ENCODE measurements around the gene OR51B6.
"Not testable (repeated sequence)": the region's sequence is repeated elsewhere in the genome, so short reads cannot be mapped to it uniquely, and the experiment has no call there.

OR51B6 gene, protein sequence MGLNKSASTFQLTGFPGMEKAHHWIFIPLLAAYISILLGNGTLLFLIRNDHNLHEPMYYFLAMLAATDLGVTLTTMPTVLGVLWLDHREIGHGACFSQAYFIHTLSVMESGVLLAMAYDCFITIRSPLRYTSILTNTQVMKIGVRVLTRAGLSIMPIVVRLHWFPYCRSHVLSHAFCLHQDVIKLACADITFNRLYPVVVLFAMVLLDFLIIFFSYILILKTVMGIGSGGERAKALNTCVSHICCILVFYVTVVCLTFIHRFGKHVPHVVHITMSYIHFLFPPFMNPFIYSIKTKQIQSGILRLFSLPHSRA

DNA sequence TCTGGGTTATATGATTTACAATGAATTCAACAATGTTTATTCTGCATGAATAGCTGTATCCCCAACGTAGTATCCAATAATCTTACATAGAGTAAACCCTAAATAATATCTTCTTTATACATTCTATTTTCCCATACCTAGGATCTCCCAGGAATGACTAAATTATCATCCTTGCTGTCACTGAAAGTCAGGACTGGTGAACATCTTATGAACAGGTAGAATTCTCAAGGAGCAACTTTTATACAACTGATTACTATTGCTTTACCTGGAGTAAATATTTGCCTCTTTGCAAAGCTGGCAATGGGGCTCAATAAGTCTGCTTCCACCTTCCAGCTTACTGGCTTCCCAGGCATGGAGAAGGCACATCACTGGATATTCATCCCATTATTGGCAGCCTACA is at the start of gene OR51B6:
Gene OR51B6 (plus strand): TSS at position 301 of the 400 bp plus-strand sequence. CDS start 0 bp downstream, at position 301.
- DNase-seq (ENCODE audit: low spot score): no peak

DNA sequence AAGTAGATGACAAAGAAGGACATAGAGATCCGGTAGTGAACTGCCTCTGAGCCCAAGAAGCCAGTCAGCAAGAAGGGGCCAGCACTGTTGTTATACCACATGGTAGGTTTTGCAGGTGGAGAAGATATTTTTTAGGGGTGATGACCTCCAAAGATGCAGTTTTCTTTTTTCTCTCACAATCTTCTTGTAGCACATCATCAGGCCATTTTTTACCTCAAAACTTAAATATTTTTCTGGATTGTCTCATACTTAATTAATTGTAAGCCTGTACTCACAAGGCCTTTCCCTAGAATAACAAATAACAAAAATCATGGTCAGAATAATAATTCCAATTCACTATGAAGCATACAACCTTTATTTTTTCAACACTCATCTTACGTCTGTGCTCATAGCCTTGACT is 49.5 kb upstream of the OR51B6 start, which contains the start of gene OR51B4:
Gene OR51B4 (minus strand): TSS at position 101 of the 400 bp plus-strand sequence. CDS start 0 bp downstream, at position 101.
- DNase-seq (ENCODE audit: low spot score): no peak

DNA sequence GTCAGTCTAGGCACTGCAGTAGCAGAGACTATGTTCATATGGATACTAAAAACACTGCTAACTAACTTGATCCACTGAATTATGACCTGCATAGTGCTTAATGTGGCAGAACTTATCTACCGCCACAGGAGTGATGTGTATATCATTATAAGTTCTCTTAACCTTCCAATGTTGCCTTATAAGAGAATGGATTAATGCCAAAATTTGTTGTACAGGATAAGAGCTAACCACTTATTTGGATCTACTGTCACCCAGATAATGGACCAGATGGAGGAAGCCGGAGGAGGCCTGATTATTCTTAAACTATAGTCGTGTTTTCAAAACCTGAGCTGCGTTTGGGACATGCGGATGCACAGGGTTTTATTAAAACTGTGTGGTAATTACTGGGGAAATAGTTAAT is 47.7 kb upstream of the OR51B6 start:
- no peak for DNase-seq (ENCODE audit: low spot score)

DNA sequence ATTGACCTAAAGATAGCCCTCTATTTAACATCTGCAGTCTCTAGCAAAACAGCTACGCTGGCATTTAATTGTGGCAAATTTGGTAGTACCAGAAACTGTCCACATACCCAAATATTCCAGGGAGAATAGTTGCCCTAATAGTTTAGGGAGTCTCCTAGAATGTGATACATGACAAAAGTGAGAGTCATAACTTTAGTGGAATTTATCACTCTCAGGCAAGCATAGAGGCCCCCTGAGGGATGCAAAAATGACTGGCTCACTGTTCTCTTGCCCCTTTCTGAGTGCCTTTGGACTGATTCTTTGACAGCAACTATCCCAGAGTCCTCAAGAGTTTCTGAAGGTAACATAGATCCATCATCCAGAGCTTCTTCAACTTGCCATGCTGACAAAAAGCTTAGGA is 47.3 kb upstream of the OR51B6 start:
- peak; percentile 47 for DNase-seq (ENCODE audit: low spot score)

DNA sequence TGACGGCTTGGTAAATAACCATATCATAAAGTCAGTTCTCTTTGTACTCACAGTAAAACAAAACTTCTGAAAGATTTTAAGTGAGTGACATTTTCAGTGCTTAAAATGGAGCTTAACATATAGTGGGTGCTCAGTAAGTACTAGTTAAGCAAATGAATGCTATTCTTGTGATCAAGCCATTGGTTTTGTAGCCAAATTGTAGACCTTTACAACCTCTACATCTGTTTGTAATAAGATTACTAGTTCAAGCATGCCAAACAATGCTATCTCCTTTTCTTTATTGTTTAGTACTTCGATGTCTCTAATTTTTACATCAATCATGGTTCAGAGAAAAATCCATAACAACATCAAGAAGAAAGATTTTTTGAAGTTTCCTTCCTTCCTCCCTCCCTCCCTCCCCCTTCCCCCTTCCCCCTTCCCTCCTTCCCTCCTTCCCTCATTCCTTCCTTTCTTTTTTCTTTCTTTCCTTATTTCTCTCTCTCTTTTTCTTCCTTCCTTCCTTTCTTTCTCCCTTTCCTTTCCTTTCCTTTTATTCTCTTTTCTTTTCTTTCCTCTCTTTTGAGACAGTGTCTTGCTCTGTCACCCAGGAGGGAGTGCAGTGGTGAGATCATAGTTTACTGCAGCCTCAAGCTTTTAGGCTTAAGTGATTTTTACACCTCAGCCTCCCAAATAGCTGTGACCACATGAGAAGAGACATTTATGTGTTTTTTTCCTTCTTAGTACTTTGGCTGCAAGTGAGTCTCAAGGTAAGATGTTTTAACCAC is 43.9 kb upstream of the OR51B6 start:
- DNase-seq (ENCODE audit: low spot score): no peak

DNA sequence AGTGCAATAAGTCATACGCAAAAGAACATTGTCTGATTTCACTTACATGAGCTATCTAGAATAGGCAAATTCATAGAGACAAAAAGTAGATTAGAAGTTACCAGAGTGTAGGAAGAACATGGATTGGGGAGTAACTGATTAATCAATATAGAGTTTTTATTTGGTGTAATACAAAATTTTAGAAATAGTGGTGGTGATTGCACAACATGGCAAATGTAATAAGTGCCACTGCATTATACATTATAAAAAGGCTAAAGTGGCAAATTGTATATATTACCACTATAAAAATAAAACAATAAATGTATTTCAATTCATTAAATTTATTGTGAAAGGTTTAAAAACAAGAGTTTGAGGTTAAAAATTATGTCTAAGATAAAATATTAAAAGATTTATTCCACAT is 40.9 kb upstream of the OR51B6 start:
- no peak for DNase-seq (ENCODE audit: low spot score)

DNA sequence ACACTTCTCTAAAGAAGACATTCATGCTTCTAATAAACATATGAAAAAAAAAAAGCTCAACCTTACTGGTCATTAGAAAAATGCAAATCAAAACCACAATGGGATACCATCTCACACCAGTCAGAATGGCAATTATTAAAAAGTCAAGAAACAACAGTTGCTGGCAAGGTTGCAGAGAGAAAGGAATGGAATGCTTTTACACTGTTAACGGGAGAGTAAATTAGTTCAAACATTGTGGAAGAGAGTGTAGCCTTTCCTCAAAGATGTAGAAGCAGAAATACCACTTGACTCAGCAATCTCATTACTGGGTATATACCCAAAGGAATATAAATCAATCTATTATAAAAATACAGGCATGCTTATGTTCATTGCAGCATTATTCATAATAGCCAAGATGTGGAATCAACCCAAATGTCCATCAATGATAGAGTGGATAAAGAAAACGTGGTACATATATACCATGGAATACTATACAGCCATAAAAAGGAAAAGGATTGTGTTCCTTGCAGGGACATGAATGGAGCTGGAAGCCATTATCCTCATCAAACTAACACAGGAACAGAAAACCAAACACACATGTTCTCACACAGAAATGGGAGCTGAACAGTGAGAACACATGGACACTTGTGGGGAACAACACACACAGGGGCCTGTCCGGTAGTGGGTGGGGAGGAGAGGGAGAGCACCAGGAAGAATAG is 37.8 kb upstream of the OR51B6 start:
- DNase-seq (ENCODE audit: low spot score): not testable (repeated sequence)

DNA sequence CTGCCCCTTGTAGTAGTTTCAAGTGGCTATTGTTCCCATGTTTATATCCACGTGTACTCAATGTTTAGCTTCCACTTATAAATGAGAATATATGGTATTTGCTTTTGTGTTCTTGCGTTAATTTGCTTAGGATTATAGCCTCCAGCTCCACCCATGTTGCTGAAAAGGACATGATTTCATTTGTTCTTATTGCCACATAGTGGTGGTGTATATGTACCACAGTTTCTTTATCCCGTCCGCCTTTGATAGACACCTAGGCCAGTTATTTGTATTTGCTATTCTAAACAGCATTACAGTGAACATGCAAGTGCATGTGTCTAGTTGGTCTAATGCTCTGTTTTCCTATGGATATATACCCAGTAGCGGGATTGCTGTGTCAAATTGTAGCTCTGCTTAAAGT is 34.0 kb upstream of the OR51B6 start:
- DNase-seq (ENCODE audit: low spot score): no peak

DNA sequence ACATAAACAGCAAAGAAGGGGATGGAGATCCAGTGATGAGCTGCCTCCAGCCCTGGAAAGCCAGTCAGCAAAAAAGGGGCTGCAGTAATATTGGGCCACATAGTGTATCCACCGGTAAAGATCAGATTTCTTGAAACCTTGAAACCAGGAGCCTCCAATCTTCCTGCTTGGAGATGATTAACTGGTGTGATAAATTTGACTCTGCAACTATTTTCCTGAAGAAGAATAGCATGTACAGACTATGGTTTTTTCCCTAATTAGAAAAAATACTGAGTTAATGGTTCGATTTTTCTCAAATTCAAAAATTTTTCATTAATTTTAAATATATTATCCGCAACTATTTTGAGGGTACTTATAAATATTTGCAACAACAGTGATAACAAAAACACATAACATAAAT is 27.1 kb upstream of the OR51B6 start, which contains the start of gene OR51B2:
Gene OR51B2 (minus strand): TSS at position 101 of the 400 bp plus-strand sequence. CDS start 0 bp downstream, at position 101.
- DNase-seq (ENCODE audit: low spot score): no peak

DNA sequence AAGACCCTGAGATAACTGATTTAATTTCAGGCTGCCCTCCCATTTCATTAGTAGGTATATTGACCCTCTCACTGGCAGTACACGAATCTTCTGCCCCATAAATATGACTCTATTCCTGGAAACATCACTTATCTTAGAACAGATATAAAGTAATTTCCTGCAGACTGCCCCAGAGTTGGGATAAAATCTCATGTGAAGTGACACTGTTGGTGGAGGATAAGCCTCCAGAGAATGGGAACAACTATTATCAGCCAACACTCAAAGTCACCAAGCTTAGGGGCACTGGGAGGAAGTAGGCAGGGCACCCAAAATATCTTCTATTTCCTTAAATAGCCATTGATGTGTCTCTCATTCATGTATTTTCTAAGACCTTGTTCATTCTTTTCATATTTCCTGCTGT is 16.1 kb upstream of the OR51B6 start:
- DNase-seq (ENCODE audit: low spot score): no peak

DNA sequence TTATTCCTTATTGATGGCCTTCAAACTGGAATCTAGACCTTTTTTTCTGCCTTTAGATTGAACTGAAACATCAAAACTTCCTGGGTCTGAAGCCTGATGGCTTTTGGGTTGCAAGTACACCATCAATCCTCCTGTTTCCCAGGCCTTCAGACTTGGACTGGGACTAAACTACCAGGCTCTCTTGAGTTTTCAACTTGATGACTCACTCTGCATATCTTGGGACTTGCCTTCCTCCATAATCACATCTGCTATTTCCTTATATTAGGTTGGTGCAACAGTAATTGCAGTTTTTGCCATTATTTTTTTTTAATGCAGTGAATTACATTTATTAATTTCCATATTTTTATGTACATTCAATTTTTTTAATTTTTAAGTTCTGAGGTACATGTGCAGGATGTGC is 15.0 kb upstream of the OR51B6 start:
- peak; percentile 32 for DNase-seq (ENCODE audit: low spot score)

DNA sequence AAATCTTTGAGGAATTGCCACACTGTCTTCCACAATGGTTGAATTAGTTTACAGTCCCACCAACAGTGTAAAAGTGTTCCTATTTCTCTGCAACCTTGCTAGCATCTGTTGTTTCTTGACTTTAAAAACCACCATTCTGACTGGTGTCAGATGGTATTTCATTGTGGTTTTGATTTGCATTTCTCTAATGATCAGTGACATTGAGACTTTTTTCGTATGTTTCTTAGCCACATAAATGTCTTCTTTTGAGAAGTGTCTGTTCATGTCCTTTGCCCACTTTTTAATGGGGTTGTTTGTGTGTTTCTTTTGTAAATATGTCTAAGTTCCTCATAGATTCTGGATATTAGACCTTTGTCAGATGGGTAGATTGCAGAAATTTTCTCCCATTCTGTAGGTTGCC is 14.1 kb upstream of the OR51B6 start:
- DNase-seq (ENCODE audit: low spot score): not testable (repeated sequence)

DNA sequence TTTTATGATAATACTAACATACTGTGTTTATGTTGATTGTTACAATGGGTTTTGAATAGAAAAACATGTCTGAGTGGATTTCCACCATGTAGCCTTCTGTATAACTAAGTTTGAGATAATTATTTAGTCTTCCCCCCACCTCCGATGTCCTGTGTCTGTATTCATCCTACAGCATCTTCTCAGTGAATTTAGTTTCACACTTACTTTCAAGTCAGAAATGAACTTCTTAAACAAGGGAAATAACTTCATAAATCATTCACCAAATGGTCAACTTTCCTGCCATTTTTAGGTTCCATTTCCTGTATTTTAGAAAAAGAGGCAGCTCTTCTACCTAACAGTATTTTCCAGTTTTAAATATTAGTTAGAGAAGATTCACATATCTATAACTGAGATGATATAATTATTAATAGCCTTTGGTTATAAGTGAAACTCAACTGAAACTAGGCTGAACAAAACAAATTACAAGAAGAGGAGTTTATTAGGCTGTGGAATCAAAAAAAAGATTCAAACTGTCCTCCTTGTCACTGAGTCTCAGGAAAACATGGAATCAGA is 11.5 kb upstream of the OR51B6 start:
- DNase-seq (ENCODE audit: low spot score): no peak

DNA sequence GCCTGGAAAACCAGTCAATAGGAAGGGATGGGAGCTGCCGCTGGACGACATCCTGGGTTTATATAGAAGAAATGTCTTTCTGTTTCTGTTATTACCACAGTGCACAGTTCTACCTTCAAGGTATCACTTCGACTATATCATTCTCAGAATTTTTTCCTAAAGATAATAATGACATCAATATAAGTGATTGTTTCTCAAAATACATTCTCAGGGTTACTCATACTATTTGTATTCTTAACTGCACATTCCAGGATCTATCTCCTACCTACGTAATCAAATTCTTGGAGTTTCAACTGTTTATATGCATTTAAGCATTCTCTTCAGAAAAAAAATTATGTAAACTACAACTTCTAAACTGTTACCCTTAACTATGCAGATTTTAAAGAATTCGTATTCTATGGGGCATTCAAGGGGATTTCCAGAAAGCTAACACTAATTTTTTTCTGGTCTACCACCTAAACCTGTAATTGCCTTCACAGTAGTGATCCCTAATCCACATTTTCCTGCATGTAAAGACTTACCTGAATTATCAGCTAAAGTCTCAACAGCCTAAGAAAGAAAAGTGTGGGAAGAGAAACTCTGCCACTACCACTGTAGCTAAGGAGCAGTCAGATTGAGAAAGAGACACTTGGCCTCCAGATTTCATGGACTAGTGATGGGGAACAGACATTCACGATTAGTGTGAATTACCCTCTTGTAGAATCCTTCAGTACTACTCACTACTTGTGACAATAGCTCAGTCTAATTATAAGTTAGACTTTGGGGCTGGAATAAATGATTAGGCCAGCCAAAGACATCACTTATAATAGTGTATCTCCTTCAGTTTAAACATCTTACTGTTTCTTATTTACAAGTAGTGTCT is 7.6 kb upstream of the OR51B6 start, which contains the start of gene OR51B5:
Gene OR51B5 (minus strand): TSS at position 51 of the 862 bp plus-strand sequence. CDS start 0 bp downstream, at position 51.
- no peak for DNase-seq (ENCODE audit: low spot score)

DNA sequence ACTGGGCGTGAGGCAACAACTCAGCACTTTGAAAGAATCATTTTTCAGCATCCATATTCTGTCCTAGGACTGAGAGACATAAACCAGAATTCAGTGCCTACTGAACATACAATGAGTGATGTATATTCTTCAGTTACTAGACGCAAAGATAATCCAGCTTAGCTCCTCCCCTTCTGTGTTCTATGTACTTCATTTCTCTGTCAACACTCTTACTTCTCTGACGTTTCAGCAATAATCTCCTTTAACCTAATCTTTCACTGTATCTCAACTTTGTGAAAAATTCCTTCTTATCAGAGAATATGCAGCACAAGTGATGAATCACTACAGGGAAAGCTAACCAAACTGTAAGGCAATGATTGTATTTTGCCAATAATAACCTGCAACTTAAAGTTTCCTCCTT is 5.5 kb upstream of the OR51B6 start:
- DNase-seq (ENCODE audit: low spot score): no peak

DNA sequence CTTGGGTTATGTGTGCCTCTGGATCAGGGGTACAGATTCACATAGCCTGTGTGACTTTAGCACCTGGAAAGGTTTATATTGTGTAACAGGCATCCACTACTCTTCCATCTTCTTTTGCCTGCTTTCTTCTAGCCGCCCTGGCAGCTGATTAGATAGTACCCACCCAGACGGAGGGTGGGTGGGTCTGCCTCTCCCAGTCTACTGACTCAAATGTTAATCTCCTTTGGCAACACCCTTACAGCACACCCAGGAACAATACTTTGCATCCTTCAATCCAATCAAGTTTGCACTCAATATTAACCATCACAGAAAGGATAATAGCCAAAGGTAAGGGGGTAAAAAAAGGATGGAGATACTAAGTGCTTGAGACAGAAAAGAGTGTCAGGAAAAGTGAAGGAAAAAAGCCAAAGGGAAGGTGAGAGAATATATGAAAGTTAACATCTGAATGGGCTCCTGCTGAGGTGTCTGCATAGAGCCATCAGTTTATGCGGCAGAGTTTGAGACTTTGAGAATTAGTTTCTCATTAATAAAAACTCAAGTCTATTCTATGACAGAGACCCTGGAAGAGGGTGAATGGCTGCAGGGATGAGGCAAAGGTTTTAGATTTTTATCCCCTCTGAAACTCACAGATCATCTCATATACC is 2.6 kb upstream of the OR51B6 start:
- DNase-seq (ENCODE audit: low spot score): no peak

DNA sequence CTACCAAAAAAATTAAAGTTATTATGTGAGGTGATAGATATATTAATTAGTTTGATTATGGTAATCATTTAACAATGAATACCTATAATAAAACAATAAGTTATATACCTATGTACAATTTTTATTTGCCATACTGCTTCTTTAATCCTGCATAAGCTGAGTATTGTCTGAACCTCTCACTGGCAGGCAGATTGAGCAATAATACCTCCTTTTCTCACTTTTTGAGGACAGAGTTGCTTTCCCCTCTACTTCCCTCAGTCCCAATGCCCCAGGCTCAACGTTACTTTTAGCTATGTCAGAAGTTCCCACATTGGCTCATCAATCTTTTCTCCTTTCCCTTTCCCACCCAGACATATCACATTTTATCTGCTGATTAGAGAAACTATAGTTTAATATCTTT is 1.8 kb upstream of the OR51B6 start:
- DNase-seq (ENCODE audit: low spot score): no peak

DNA sequence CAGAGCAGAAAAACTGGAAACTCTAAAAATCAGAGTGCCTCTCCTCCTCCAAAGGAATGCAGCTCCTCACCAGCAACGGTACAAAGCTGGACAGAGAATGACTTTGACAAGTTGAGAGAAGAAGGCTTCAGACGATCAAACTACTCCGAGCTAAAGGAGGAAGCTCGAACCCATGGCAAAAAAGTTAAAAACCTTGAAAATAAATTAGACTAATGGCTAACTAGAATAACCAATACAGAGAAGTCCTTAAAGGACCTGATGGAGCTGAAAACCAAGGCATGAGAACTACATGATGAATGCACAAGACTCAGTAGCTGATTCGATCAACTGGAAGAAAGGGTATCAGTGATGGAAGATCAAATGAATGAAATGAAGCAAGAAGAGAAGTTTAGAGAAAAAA is 4.7 kb downstream of the OR51B6 start:
- DNase-seq (ENCODE audit: low spot score): not testable (repeated sequence)

DNA sequence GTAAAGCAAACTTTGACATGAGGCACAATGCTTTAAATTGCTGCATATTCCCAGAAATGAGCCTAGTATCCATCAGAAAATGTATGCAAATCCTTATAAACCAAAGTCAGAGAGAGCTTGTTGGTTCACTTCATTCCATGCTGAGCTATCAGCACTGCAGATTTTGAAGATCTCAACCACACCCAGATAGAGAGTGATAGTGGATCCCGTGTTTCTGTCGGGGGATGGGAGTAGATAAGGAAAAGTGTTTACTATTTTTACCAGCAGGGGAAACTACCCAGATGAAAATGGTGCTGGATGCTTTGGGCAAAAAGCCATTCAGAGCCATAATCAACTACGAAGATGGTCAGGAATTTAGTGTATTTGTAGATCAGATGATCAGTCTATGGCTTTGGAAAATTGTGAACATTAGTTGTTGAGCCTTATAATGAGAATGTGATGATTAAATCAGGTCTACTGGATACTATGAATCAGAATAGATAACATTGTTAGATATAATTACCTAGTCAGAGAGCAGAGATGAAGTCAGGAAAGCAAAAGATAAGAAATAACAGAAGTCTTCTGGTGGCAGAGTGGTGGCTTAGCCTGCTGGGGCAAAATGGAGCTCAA is 10.8 kb downstream of the OR51B6 start:
- no peak for DNase-seq (ENCODE audit: low spot score)

DNA sequence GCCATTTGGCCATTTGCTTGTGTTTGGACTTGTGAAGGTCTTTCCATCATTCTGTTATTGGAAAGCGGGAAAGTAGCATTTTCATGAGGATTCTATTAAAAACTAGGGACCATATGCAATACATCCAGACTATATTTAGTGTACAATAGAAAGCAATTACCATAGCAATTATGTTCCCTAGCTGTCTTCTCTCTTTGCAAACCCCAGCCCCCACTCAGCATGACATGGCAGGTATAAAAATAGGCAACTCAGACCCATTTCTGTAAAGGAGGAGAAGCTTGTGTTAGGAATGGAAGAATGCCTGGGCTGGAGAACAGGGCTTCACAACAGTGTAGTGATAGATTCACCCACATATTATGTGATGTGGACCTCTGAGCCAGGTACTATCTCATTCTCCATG is 12.4 kb downstream of the OR51B6 start:
- DNase-seq (ENCODE audit: low spot score): no peak
